SK-N-MC (cell line): ENCODE results near the gene LRP6.

Experiments used
- EZH2 ChIP-seq: fragments of 200-600 bp; sonication (generic); IDR thresholded peaks from one replicate; pipeline ENCODE4 v1.6.1; 2017; ENCODE audit warnings: antibody characterized with exemption
- FOXP2 ChIP-seq: optimal IDR thresholded peaks from 2 replicates; pipeline ENCODE3; 2011; ENCODE audit warnings: mild to moderate bottlenecking, moderate library complexity; ENCODE audit not compliant: insufficient read depth; ENCODE audit errors: extremely low read length, control extremely low read depth
- POLR2AphosphoS5 ChIP-seq: IDR thresholded peaks from 2 replicates; pipeline ENCODE4 v1.6.1; 2012; ENCODE audit warnings: mild to moderate bottlenecking, low read depth, low read length, borderline replicate concordance

- TF ChIP-seq EZH2 (no peak), POLR2AphosphoS5 (no peak), FOXP2 (no peak)
Observed at GRCh38 chr12:12095021-12095420, 171.8 kb downstream of the LRP6 start.
